PFSK-1 (cell line): Measurements from ENCODE around the gene ARTN.

Experiments used
- FOXP2 ChIP-seq: optimal IDR thresholded peaks from 2 replicates; pipeline ENCODE3; 2011; ENCODE audit warnings: borderline replicate concordance, control low read depth, inconsistent platforms; ENCODE audit not compliant: insufficient read depth; ENCODE audit errors: extremely low read length, extremely low read depth
- POLR2AphosphoS5 ChIP-seq: IDR thresholded peaks from 2 replicates; pipeline ENCODE4 v1.6.1; 2012; ENCODE audit warnings: low read depth, mild to moderate bottlenecking, control low read depth, low read length, moderate library complexity
- REST ChIP-seq, 2 experiments: IDR thresholded peaks; 2 replicates each; pipeline versions ENCODE4 v1.6.1 to v1.8.0; 2011 to 2012; ENCODE audit warnings: low read depth in 2 of 2, low read length in 2 of 2, control low read depth in 1 of 2, inconsistent platforms in 1 of 2, mild to moderate bottlenecking in 1 of 2, moderate library complexity in 1 of 2; ENCODE audit not compliant: insufficient read depth in 1 of 2
- SIN3A ChIP-seq: IDR thresholded peaks from 2 replicates; pipeline ENCODE4 v1.6.1; 2012; ENCODE audit warnings: mild to moderate bottlenecking, low read length, moderate library complexity, borderline replicate concordance; ENCODE audit not compliant: insufficient read depth
- TAF1 ChIP-seq: IDR thresholded peaks from 2 replicates; pipeline ENCODE4 v1.6.1; 2012; ENCODE audit warnings: low read length, control low read depth, borderline replicate concordance; ENCODE audit not compliant: insufficient read depth

The ARTN gene

GRCh38 chr1:43951021-43951985 is 17.7 kb downstream of the ARTN start:
- TF ChIP-seq POLR2AphosphoS5, result no peak

GRCh38 chr1:43952731-43953346 is 19.2 kb downstream of the ARTN start:
- no peak for TF ChIP-seq REST (IDR thresholded peaks at IDR 0.05; ENCODE audit: insufficient read depth in 1 of 2, low read depth in 2 of 2, low read length in 2 of 2)
- TF ChIP-seq POLR2AphosphoS5, result no peak
- TF ChIP-seq SIN3A, result no peak
- no peak for TF ChIP-seq TAF1
- TF ChIP-seq FOXP2, result no peak

- TF ChIP-seq SIN3A, result no peak
- TF ChIP-seq POLR2AphosphoS5, result no peak
- no peak for TF ChIP-seq FOXP2
- TF ChIP-seq TAF1, result no peak
- TF ChIP-seq REST (IDR thresholded peaks at IDR 0.05; ENCODE audit: insufficient read depth in 1 of 2, low read depth in 2 of 2, low read length in 2 of 2), result no peak
These were observed 19.8 kb downstream of the ARTN start for GRCh38 chr1:43953361-43953760.

- TF ChIP-seq SIN3A (no peak), REST (IDR thresholded peaks at IDR 0.05; ENCODE audit: insufficient read depth in 1 of 2, low read depth in 2 of 2, low read length in 2 of 2) (no peak), FOXP2 (no peak), POLR2AphosphoS5 (no peak), TAF1 (no peak)
These were observed 20.4 kb downstream of the ARTN start for GRCh38 chr1:43954036-43954435.

- TF ChIP-seq TAF1 (no peak), FOXP2 (no peak), SIN3A (no peak), POLR2AphosphoS5 (no peak), REST (IDR thresholded peaks at IDR 0.05; ENCODE audit: insufficient read depth in 1 of 2, low read depth in 2 of 2, low read length in 2 of 2) (no peak)
These were observed 22.6 kb downstream of the ARTN start for GRCh38 chr1:43956234-43956633.
